Pulmonary artery endothelial cell (primary cell): ENCODE results near the gene PROM2. TPM values are rescaled to one million over a fixed set of nuclear protein-coding genes. Genes with fewer than 3 reads are reported as not detected.

Experiments used
- DNase-seq: peaks from one replicate; pipeline ENCODE4 v3.0.0-alpha.2; 2011; ENCODE audit warnings: low read depth, low spot score
- total RNA-seq: library from RNA; depleted of rRNA; stranded (reverse); fragments of >200 nt; gene quantifications from 2 replicates; pipeline ENCODE4 v1.2.3, GENCODE V29; 2014

The PROM2 gene
- total RNA-seq, 1 donor from 2014 or later = 0.07 TPM

DNA sequence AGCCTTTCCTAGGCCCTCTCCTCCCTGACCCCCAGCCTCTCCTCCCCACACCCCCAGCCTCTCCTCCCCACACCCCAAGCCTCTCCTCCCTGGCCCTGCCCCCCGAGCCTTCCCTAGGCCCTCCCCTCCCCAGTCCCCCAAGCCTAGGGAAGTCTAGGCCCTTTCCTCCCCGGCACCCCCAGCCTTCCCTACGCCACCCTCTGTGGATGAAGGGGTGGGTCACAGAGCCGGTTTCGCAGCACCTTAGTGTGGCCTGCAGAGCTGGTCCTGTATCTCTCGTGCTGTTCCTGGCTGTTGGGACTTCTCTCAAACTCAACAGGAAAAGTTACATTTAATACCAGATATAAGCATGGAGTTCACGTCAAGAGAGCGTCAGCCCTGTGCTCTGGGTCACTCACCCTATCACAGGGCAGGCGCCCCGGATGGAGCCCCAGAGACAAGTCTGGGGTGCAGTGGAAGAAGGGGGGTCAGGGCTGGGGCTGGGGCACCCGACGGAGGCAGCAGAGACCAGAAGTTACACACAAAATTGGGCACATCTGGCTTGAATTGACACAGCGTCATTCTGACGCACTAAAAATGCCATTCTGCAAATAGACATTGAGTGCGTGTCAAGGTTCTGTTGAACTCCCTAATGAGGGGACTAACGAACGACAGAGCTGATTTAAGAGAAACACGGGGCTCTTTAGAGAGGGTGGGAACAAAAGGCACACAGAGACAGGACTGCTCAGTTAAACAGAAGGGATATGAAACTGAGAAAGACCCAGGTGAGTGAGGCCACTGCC lies 46.9 kb downstream of the PROM2 start:
- DNase-seq = no peak

DNA sequence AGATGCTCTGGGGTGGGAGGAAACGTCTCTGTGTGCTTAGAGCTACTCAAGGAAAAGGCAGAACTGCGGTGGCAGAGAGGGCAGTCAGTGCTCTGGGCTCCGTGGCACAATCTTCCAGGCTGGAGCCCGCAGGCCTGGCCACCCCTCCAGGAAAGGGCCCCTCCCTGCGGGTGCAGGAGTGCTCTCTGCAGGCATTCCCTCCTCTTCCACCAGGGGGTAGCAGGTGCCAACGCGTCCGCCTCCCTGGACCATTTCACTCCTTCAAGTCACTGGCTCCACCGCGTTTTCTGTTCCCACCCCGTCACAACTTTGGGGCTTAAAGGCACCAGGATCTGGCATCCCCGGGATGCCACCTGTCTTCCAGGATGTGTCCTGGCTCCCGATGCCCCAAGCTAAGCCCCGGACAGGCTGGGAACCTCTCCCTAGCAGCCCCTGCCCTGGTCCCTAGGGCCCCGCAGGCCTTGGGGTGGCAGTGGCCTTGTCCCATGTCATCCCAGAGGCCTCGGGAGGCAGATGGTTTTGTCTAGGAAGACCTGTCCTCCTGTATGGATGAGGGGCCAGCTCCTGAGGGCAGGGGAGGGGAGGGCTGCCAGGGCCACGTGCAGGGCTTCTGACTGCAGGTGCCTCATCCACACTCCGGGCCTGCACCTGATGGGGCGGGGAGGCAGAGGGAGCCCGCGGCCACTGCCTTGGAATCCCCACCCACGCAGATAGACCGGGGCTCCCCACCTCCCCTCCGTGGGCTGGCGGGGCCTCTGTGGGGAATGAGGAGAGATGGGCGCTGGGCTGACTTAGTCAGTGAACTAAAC lies 49.3 kb downstream of the PROM2 start:
- DNase-seq = no peak

DNA sequence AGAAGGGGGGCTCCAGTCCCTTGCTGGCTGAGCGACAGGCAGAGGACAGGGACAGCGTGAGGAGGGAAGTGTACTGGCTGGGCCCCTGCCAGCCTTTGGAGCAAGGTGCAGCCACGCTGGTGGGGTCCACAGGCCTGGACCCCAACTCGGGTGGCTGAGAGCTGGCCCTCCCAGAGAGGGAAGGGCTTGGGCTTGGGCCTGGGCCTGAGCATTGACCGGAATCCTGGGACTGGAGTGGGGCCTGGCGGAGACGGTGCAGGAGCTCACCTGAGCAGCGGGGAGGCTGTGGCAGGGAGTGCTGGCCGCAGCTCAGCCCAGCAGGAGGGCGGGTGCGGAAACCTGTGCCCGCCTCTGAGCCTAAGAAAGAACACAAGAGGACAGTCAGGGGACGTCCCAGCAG lies 50.8 kb downstream of the PROM2 start:
- DNase-seq = no peak

DNA sequence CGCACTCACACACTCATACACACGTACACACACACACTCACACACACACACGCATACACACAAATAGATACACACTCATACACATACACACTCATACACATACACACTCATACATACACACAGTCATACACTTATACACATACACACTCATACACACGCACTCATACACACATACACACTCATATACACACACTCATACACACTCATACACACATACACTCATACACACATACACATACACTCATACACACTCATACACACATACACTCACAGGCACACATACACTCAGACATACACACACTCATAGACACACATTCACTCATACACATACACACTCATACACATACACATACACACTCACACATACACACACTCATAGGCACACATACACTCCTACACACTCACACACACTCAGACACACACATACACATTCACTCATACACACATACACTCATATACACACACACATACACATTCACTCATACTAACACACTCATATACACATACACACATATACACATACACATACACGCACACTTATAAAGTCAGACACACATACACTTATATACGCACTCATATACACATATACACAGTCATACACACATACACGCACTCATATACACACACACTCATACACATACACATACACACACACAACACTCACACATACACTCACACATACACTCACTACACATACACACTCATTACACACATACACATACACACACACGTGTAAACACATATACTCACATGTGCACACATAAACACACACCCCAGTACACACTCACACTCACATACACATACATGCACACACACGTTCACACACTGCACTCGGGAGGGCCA lies 51.6 kb downstream of the PROM2 start:
- no peak for DNase-seq

DNA sequence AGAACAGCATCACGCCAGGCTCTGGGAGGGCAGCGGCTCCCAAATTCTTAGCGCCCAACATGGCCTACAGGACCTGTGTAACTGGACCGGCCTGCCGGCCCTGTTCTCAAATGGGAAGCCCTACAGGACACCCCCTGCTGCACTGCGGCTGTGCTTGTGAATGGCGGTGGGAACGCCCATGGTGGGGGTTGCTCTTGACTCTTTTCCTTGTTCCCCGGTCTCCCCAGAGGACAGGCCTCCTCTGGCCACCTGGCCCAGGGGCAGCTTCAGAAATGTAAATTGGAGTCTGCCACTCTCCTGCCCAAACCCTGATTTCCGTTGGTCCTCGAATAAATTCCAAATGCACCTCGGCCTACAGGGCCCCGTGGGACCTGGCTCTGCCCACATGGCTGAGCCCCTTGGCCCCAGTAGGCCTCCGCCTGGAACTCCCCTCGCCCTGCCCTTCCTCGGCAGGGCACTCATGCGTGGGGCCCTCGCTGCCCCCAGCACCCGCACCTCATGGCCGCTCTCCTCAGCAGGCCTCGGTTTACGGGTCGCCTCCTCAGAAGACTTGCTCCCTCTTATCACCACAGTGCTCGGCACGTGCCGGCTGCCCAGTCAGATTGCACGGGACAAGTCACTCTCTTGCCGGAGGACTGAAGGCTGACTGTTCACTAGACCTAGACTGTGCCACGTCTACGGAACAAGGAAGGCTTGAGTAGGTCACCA lies 52.3 kb downstream of the PROM2 start:
- no peak for DNase-seq

DNA sequence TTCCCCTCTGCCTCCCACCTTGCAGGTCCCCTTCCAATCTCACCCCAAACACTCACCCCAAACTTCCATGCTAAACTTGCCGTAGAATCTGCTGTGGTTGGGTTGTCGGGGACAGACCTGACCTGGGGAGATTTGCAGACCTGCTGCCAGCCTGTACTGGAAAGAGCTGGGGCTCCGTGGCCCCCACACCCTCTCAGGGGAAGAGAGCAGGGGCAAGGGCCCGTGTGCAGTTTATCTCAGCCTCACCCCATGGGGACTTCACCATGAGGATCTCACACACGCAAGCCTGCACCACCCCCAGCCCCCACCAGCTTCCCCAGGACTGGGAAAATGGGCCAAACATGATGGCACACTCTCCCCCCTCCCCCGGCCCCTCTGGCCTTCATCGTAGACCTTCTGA lies 53.6 kb downstream of the PROM2 start:
- no peak for DNase-seq

DNA sequence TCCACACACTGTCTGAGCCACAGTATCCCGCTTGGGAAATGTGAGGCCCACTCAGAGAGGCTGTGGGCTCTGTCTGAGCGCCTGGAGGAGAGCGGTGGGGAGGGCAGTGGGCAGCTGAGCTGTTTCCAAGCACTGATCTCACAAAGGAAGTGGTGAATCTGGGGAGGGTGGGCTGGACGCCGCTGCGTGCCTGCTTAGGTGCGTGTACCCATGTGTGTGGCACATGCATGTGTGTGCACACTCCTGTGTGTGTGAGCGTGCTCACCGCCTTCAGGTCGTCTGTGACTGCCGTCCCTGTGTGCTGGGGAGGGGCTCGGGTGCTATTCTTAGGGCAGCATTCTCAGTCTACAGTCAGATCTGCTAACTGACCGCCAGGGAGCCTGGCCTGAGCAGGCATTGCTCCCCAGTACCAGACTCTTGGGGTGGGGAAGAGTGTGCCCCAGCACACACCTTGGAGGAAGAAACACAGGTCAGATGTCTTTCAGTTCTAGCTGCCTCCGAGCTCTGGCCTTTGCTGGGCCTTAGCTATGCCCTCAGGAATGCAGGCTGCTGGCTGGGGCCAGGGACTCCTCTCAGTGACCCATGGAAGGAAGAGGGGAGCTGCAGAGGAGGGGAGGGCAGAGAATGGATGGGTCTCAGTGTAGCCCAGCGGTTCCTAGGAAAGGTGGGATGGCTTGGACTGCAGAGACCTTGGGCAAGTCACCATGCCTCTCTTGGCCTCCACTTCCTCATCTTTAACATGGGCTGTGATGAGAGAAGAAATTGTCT lies 54.3 kb downstream of the PROM2 start:
- no peak for DNase-seq

DNA sequence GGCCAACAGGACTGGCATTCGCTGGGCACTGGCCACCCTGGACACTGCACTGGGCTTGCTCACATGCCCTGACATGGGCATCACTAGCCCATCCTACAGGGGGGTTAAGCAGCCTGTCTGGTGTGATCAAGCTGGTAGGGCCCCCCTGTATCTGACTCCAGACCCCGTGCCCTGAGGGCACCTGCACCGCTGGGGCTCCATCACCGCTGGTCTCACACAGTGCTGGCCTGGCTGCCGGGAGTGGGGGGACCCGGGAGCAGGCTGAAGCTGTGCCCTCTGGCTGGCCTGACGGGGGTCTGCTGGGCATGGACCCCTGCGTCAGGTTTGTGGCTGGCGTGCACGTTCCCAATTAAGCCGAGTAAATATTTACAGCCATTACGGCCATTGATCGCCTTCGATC lies 55.2 kb downstream of the PROM2 start:
- no peak for DNase-seq

DNA sequence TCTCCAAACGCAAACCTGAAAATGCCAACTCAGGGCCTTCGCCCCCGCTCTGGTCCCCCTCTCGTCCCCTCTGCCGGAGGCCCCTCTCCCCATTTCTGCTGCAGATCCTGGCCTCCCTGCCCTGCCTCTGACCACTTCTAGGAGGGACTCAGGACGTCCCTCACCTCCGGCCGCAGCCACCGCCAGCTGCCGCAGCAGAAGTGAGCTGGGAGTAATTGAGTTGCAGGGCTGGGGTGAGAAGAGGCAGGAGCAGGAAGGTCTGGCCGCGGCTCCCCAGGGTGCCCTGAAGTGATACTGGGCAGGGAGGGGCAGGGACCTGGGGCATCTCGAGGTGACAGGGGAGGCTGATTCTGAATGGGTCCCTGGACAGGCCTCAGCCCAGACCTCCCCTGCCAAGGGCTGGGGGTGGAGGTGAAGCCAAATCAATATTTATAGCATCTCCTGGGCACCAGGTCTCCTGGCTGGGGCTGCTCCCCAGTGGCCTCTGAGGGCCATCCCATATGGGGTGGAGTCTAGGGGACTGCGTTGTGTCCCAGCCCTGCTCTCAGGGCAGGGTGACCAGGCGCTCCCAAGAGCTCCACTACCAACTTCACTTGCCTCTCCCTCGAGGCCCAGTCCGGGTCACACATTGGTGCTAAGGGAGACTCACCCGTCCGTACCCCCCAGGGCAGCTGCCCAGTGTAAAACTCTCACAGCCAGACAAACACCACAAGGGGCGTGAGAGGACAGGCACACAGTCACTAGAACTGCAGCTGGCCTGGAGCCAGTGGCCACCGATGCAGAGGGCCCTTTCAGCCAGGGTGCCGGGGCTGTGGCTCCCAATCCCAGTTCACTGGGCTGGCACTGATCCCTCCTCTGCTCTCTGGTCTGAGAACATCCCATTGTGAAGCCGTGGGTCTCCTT lies 55.9 kb downstream of the PROM2 start:
- no peak for DNase-seq

DNA sequence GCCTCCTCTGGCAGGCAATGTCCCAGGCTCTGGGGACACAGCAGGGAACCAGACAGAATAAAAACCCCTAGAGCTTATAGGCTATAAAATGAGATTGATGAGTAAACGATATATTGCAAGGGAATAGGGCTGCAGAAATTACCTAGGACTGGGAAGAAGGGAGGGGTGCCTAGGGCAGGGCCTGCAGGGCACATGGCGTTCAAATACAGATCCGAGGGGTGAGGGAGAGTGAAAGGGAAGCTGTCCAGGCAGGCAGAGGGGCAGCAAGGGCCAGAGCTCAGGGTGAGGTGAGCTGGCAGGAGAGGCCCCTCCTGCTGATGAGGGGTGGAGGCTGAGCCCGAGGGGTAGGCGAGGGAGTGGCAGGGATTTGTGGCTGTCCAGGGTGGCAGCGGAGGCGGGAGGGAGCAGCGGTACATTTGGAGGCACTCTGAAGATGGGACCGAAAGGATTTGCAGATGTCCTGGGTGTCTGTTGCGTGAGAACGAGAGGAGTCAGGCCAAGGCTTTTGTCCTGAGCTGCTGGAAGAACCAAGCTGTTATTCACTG lies 56.6 kb downstream of the PROM2 start:
- no peak for DNase-seq

DNA sequence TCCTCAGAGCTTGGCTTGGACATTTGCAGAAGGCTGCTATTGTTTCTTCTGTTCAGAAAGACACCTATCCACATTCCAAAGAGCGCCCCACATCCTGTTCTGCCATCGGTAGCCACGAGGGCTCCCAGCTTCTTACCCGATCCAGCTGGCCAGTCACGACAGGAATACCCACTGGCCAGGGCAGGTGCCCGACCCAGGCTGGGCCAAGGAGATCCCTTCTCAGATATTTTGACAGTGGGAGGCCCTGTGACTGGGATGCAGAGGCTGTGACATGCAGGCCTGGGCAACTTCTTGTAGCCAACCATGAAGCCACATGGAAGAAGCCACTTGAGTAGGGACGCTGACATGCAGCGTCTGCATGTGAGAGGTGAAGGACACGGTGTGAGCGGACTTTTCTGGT lies 57.4 kb downstream of the PROM2 start:
- DNase-seq = no peak

DNA sequence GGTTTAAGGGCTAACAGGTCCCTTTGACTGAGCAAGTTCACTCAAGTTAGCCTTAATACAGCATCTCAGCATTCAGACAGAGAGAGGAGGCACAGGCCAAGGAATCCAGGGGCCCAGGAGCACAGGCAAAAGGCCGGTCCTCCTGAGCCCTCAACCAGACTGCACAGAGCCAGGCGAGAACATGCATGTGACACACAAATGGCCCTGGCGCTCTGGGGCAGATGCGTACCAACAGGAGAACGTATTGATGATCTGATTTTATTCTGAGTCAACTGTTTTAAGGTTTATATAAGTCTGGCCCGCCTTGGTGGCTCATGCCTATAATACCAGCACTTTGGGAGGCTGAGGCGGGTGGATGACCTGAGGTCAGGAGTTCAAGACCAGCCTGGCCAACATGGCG lies 57.8 kb downstream of the PROM2 start:
- DNase-seq = no peak

DNA sequence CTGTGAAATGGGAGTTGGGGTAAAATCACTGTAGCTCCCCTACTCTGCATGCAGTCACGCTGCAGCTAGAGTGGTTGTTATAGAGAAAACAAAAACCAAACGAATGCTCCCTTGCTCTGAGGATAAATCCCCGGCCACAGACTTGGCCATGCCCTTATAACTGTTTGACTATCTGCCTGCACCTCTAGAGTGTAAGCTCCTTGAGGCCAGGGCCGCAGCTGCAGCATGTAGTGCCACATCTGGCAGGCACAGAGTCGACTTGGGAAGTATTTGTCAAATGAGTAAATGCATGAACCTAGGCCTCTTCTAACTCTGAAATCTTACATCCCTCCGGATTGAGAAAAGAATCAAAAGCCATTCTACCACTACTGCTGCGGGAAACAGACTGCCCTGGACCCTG lies 58.8 kb downstream of the PROM2 start:
- DNase-seq = no peak

DNA sequence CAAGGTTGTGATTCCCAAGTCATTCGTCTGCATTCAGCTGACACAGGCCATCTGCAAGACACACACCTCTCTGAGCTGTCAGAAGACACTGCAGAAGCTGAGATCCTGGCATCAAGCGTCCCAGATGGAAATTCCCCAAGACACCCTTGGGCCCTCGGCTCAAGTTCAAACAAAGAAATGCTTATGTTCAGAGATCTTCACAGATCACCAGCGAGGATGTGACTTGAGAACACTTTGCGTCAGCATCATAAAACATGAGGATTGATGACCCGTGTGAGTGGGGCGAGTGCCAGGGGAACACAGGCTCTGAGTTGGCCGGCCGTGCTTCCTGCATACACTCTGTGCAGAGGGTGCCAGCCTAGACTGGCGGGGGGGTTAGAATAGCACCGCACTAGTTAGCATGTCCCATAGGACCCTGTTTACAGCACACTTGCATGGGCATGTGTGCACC lies 59.7 kb downstream of the PROM2 start:
- no peak for DNase-seq

DNA sequence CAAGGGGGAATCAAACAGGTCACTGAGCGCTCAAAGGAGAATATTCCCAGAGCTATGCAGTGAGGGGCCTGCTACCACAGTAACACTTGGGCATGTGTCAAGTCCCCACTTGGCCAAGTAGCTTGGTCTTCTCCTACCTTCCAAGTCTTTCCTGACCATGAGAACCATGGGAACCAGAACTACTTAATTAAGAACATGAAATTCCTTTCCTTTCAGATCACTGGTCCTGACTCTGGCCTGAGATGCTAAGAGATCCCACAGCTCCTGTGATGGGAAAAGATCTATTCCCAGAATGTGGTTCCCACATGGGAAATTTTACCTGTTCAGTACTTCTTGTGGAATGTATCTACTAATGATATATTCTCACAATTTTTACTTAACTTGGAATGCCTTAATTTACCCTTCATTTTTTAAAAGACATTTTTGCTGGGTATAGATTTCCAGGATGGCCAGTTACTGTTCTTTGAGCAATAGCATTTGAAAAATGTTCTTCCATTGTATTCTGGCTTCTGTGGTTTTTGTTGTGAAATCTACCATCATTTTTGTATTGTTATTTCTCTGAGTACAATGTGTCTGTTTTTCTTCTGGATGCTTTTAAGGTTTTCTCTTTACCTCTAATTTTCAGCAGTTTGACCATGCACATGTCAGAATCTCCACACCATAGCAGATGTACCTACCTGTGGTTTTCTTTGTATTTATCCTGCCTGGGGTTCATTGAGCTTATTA lies 60.8 kb downstream of the PROM2 start:
- no peak for DNase-seq

DNA sequence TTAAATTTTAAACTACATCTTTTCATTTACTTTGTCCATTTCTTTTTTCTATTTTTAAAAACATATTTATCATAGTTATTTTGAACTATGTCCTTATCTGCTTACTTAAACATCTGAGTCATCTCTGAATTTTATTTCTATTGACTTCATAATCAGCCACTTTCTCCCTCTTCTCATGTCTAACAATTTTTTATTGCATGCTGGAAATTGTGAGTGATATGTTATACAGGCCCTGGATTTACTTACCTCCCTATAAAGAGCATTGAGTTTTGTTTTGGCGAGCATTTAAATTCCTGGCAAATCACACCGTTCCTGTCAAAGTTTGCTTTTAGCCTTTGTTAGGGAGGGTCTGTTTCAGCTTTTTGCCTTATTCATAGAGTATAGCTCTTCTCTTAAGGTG lies 62.2 kb downstream of the PROM2 start:
- DNase-seq = no peak

DNA sequence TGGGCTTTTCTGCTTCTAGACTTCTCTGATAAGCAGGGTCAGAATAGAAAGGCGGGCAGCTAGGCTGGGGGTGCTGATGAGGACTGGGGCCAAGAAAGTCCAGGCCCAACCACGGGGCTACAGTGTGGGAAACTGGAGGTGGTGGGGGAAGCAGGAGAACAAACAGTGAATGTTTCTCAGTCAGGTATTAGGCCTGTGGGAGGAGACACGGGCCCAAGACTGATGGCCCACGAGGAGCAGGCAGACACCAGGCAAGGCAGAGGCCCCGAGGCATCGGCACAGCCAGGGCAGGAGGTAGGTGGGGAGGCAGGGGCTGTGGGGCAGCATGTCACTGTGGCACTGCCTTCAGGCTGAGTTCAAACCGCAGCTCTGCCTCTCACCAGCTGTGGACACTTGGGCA lies 63.6 kb downstream of the PROM2 start:
- no peak for DNase-seq
